ENCODE results near the gene UFSP1. TPM values are rescaled to one million over a fixed set of nuclear protein-coding genes. Genes with fewer than 3 reads are reported as not detected.
A peak's percentile ranks its signal among the peaks of the same experiment; 100 is the strongest.

The UFSP1 gene
- total and polyA plus RNA-seq, 2 donors from 2014 or later = 3.4 to 3.8 TPM

DNA sequence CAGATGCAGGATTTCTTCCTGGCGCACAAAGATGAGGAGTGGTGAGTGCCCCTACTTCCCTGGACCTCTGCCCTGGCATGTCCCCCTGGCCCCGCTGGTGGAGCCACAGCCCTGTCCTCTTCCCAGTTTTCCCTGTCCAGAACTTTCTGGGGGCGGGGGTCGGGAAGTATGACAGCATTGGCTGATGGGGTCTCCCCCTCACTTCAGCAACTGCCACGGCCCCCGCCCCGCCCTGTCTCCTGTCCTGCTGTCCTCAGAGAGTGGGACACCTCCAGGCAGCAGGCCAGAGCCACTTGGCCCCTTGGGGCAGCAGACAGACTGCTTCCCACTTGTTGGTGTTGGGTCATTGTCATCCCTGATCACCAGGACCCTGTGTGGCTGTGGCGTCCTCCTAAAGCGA lies 7.3 kb downstream of the UFSP1 start:
- Histone ChIP-seq H3K36me3 (ENCODE audit: control insufficient read depth in 2 of 3, insufficient read depth in 3 of 3, low read length in 3 of 3) (peaks cover 14 to 55% (median 32%) of the 10 kb centered on the region in 3 donors), H3K27me3 (ENCODE audit: control insufficient read depth, insufficient read depth, low read length) (no peaks in the 10 kb centered on the region), H3K4me3 (ENCODE audit: low read length in 3 of 3) (no peak overlapping the region), H3K9ac (ENCODE audit: low read length in 3 of 3) (no peak overlapping the region), H3K27ac (ENCODE audit: low read depth in 2 of 2, low read length in 2 of 2) (no peak overlapping the region), H3K9me3 (ENCODE audit: control insufficient read depth in 2 of 3, insufficient read depth in 1 of 3, low read length in 3 of 3) (no peaks in the 10 kb centered on the region), H3K4me1 (ENCODE audit: control insufficient read depth in 2 of 3, insufficient read depth in 2 of 3, low read depth in 1 of 3, low read length in 3 of 3) (peaks cover 0 to 4% (median 0%) of the 10 kb centered on the region in 3 donors)
- FAIRE-seq (no peak), DNase-seq (peak in 1 of 5 donors; percentile 78)
- TF ChIP-seq, protein P1, sequence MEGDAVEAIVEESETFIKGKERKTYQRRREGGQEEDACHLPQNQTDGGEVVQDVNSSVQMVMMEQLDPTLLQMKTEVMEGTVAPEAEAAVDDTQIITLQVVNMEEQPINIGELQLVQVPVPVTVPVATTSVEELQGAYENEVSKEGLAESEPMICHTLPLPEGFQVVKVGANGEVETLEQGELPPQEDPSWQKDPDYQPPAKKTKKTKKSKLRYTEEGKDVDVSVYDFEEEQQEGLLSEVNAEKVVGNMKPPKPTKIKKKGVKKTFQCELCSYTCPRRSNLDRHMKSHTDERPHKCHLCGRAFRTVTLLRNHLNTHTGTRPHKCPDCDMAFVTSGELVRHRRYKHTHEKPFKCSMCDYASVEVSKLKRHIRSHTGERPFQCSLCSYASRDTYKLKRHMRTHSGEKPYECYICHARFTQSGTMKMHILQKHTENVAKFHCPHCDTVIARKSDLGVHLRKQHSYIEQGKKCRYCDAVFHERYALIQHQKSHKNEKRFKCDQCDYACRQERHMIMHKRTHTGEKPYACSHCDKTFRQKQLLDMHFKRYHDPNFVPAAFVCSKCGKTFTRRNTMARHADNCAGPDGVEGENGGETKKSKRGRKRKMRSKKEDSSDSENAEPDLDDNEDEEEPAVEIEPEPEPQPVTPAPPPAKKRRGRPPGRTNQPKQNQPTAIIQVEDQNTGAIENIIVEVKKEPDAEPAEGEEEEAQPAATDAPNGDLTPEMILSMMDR (IDR thresholded peaks at IDR 0.05; ENCODE audit: borderline replicate concordance, extremely low read depth, insufficient read depth) = no peak
- intact Hi-C loops (cut with DNase I) = no loop called here

DNA sequence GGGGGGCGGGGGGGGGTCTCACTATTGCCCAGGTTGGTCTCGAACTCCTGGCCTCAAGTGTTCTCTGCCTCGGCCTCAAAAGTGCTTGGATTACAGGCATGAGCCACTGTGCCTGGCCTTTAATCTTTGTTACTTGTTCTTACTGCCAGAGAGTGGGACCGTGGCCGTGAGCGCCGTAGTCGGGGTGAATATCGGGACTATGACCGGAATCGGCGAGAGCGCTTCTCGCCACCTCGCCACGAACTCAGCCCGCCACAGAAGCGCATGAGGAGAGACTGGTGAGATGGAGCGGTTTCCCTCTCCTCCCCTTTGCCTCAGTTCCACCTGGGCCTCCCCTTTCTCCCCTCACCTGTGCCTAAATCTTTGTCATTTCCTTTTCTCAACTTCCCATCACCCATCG lies 8.4 kb downstream of the UFSP1 start:
- Histone ChIP-seq H3K9me3 (ENCODE audit: control insufficient read depth in 2 of 3, insufficient read depth in 1 of 3, low read length in 3 of 3) (no peaks in the 10 kb centered on the region), H3K4me3 (ENCODE audit: low read length in 3 of 3) (no peak overlapping the region), H3K27me3 (ENCODE audit: control insufficient read depth, insufficient read depth, low read length) (no peaks in the 10 kb centered on the region), H3K4me1 (ENCODE audit: control insufficient read depth in 2 of 3, insufficient read depth in 2 of 3, low read depth in 1 of 3, low read length in 3 of 3) (peaks cover 4 to 10% (median 6%) of the 10 kb centered on the region in 3 donors), H3K36me3 (ENCODE audit: control insufficient read depth in 2 of 3, insufficient read depth in 3 of 3, low read length in 3 of 3) (peaks cover 6 to 44% (median 23%) of the 10 kb centered on the region in 3 donors), H3K9ac (ENCODE audit: low read length in 3 of 3) (no peak overlapping the region), H3K27ac (ENCODE audit: low read depth in 2 of 2, low read length in 2 of 2) (no peak overlapping the region)
- no peak for FAIRE-seq
- intact Hi-C loops (cut with DNase I) = no loop called here
- no peak for DNase-seq
- TF ChIP-seq, protein P1 (IDR thresholded peaks at IDR 0.05; ENCODE audit: borderline replicate concordance, extremely low read depth, insufficient read depth) = no peak

DNA sequence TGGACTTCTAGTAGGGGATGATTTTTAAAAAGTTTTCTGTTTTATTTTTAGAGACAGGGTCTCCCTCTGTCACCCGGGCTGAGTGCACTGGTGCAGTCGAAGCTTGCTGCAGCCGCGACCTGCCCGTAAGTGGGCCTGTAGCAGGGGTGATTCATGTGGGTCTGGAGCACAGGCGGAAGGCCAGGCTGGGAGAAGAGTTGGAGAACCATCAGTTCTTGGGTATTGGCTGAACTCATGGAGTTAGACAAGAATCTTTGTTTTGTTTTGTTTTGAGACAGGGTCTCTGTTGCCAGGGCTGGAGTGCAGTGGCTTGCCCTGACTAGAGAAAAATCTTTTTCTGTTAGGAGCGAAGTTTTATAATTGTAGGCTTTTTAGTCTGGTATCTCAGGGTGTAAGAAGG lies 8.9 kb downstream of the UFSP1 start:
- Histone ChIP-seq H3K4me1 (ENCODE audit: control insufficient read depth in 2 of 3, insufficient read depth in 2 of 3, low read depth in 1 of 3, low read length in 3 of 3) (peaks cover 4 to 12% (median 8%) of the 10 kb centered on the region in 3 donors), H3K27ac (ENCODE audit: low read depth in 2 of 2, low read length in 2 of 2) (no peak overlapping the region), H3K36me3 (ENCODE audit: control insufficient read depth in 2 of 3, insufficient read depth in 3 of 3, low read length in 3 of 3) (peaks cover 4 to 39% (median 18%) of the 10 kb centered on the region in 3 donors), H3K9ac (ENCODE audit: low read length in 3 of 3) (no peak overlapping the region), H3K4me3 (ENCODE audit: low read length in 3 of 3) (no peak overlapping the region), H3K9me3 (ENCODE audit: control insufficient read depth in 2 of 3, insufficient read depth in 1 of 3, low read length in 3 of 3) (no peaks in the 10 kb centered on the region), H3K27me3 (ENCODE audit: control insufficient read depth, insufficient read depth, low read length) (no peaks in the 10 kb centered on the region)
- intact Hi-C loops (cut with DNase I) = no loop called here
- TF ChIP-seq, protein P1 (IDR thresholded peaks at IDR 0.05; ENCODE audit: borderline replicate concordance, extremely low read depth, insufficient read depth) = no peak
- FAIRE-seq = no peak
- no peak for DNase-seq

All from kidney (tissue), 14 donors.